ENCODE data around the gene FBXW11.

DNA sequence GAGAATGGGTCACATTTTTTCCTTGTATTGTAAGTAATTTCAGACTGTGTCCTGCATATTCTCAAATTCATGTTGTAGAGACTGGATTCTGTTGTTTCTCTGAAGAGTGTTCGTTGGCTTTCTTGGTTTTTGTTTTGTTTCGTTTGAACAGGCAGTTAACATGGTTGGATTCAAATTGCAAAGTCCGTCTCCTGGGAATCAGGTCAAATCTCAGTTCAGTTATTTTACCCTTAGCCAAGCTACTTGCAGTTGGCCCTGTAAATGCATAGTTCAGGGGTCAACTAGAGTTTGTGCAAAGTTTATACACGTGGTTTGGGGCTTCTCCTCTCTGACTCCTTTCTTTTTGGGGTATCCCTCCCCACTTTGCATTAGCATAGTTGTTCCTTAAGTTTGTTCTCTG lies 21.7 kb upstream of the FBXW11 start:
- TF ChIP-seq, protein P1, sequence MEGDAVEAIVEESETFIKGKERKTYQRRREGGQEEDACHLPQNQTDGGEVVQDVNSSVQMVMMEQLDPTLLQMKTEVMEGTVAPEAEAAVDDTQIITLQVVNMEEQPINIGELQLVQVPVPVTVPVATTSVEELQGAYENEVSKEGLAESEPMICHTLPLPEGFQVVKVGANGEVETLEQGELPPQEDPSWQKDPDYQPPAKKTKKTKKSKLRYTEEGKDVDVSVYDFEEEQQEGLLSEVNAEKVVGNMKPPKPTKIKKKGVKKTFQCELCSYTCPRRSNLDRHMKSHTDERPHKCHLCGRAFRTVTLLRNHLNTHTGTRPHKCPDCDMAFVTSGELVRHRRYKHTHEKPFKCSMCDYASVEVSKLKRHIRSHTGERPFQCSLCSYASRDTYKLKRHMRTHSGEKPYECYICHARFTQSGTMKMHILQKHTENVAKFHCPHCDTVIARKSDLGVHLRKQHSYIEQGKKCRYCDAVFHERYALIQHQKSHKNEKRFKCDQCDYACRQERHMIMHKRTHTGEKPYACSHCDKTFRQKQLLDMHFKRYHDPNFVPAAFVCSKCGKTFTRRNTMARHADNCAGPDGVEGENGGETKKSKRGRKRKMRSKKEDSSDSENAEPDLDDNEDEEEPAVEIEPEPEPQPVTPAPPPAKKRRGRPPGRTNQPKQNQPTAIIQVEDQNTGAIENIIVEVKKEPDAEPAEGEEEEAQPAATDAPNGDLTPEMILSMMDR (IDR thresholded peaks at IDR 0.05): no peak
- no peak for TF ChIP-seq POLR2A (IDR thresholded peaks at IDR 0.05)
